Calu3 (cell line): ENCODE data around the gene CD44. TPM values are rescaled to one million over a fixed set of nuclear protein-coding genes. Genes with fewer than 3 reads are reported as not detected.

Experiments
- BruUV-seq: library from RNA; stranded (reverse); fragments of 400-500 nt; replicated peaks from 2 replicates; lab custom pipeline; 2021; lab: Mats Ljungman, UMichigan
- CTCF ChIA-PET: fragments of 300-600 bp; sonication (Branson Sonifier 250); formaldehyde crosslinking; loops from one replicate; lab custom pipeline; 2022; ENCODE audit warnings: antibody characterized with exemption; lab: Charles Lee
- DNase-seq: peaks from one replicate; pipeline ENCODE4 v3.0.0; 2022
- H3K27ac Mint-ChIP-seq: one replicate; pipeline ENCODE4 v1.8.0; 2022; ENCODE audit warnings: mixed read lengths; ENCODE audit not compliant: unreplicated experiment
- H3K27me3 Mint-ChIP-seq: one replicate; pipeline ENCODE4 v1.8.0; 2022; ENCODE audit warnings: mixed read lengths; ENCODE audit not compliant: unreplicated experiment
- H3K36me3 Mint-ChIP-seq: one replicate; pipeline ENCODE4 v1.8.0; 2022; ENCODE audit warnings: mild to moderate bottlenecking, moderate library complexity, mixed read lengths; ENCODE audit not compliant: insufficient read depth, unreplicated experiment
- H3K4me1 Mint-ChIP-seq: one replicate; pipeline ENCODE4 v1.8.0; 2022; ENCODE audit warnings: mild to moderate bottlenecking, low read depth, mixed read lengths; ENCODE audit not compliant: unreplicated experiment
- H3K4me3 Mint-ChIP-seq: one replicate; pipeline ENCODE4 v1.8.0; 2022; ENCODE audit warnings: mild to moderate bottlenecking, low read depth, moderate library complexity, mixed read lengths; ENCODE audit not compliant: unreplicated experiment
- H3K9me3 Mint-ChIP-seq: one replicate; pipeline ENCODE4 v1.8.0; 2022; ENCODE audit warnings: low read depth, mixed read lengths; ENCODE audit not compliant: unreplicated experiment
- intact Hi-C: fragments of 100-400 bp; cut with micrococcal nuclease; formaldehyde crosslinking; loops from one replicate; pipeline ENCODE4 v1.10.0; 2022; ENCODE audit not compliant: unreplicated experiment
- total RNA-seq: library from RNA; stranded (reverse); gene quantifications from 2 replicates; pipeline ENCODE4 v1.2.3, GENCODE V29; 2022
- TF ChIP-seq, protein P1 (sequence below): fragments of 200-600 bp; IDR thresholded peaks from one replicate; pipeline ENCODE4 v1.8.0; 2022; ENCODE audit warnings: antibody characterized with exemption; ENCODE audit not compliant: unreplicated experiment

The CD44 gene
- total RNA-seq, 1 experiment from 2014 or later = 1,189 TPM

DNA sequence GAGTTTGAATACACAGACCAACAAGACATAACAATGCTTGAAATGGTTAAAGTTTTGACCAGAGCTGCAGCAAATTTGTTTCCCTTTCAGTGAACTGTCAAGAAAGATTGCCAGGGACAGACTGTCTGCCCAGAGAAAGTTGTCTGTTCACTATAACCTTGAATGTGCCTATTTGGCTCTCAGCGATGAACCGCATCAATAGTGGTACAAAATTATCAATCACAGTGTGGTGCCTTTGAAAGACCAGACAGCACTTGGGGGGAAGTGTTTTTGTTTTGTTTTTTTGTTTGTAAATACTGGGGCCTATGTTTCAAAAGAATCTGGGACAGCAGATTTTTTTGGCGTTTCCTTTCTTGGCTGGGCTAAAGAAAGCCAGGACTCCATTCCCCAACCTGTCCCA lies 123.1 kb downstream of the CD44 start:
- intact Hi-C loops = no loop called here
- BruUV-seq = no TSS peak
- no peak for DNase-seq
- Mint-ChIP-seq H3K36me3 (no peaks in the 10 kb centered on the region), H3K27me3 (no peaks in the 10 kb centered on the region), H3K4me3 (no peak overlapping the region), H3K27ac (no peak overlapping the region), H3K9me3 (no peaks in the 10 kb centered on the region), H3K4me1 (peaks cover 8% of the 10 kb centered on the region)
- CTCF ChIA-PET = interaction anchor here (0.9 kb wide), 1 partner anchor 112 kb away, joined by 3 read pairs; no protein-coding TSS in a partner anchor
- TF ChIP-seq, protein P1, sequence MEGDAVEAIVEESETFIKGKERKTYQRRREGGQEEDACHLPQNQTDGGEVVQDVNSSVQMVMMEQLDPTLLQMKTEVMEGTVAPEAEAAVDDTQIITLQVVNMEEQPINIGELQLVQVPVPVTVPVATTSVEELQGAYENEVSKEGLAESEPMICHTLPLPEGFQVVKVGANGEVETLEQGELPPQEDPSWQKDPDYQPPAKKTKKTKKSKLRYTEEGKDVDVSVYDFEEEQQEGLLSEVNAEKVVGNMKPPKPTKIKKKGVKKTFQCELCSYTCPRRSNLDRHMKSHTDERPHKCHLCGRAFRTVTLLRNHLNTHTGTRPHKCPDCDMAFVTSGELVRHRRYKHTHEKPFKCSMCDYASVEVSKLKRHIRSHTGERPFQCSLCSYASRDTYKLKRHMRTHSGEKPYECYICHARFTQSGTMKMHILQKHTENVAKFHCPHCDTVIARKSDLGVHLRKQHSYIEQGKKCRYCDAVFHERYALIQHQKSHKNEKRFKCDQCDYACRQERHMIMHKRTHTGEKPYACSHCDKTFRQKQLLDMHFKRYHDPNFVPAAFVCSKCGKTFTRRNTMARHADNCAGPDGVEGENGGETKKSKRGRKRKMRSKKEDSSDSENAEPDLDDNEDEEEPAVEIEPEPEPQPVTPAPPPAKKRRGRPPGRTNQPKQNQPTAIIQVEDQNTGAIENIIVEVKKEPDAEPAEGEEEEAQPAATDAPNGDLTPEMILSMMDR = no peak

DNA sequence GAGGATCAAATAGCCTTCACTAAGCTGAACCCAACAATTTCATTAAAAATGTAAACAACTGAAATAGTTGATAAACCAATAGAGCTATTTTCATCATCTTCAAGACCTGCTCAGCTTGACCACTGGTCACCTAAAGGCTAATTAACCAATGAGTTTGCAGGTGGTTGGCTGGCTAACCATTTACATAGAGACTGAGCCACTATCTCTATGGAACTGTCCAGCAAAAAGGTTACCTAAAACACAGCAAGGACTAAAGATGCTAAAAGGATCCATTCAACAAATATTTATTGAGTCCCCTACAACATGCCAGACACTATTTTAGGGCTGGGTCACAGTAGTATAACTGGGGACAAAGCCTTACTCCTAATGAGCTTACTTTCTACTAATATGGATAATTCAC lies 123.8 kb downstream of the CD44 start:
- intact Hi-C loops = no loop called here
- H3K4me3 Mint-ChIP-seq = no peak overlapping the region
- TF ChIP-seq, protein P1 = no peak
- H3K27ac Mint-ChIP-seq = no peak overlapping the region
- H3K36me3 Mint-ChIP-seq = no peaks in the 10 kb centered on the region
- BruUV-seq = no TSS peak
- H3K27me3 Mint-ChIP-seq = no peaks in the 10 kb centered on the region
- DNase-seq = no peak
- no peaks in the 10 kb centered on the region for H3K9me3 Mint-ChIP-seq
- peaks cover 8% of the 10 kb centered on the region for H3K4me1 Mint-ChIP-seq
- CTCF ChIA-PET = no interaction called here

DNA sequence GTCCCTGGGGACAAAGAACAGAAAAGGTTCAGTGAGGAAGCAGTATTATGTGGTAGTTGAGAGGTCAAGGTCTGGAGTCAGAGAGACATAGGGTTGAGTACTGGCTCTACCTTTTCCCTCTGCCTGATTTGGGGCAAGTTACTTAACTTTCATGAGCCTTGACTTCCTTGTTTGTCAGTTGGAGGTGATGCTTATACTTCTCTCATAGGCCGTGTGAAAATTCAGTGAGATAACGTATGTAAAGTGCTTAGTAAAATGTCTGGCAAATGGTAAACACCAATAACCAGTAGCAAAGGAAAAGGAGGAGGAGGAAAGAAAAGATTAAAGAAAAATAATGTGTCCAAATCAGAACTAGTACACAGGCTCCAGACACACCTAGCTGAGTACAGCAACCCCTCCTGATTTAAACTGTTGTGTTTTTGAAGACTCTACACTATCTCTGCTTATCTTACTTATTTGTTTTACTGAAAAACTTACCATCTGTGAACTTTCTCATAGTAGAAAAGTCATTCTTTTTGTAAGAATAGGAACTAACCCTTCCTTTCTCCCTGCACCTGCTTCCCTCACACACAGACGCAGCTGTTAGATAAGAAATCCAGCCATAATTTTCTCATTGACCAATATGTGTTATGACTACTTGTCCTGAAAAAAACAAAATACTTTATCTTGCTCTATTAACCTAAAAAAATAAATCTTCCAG lies 126.9 kb downstream of the CD44 start:
- CTCF ChIA-PET = no interaction called here
- no peak for DNase-seq
- no peaks in the 10 kb centered on the region for H3K36me3 Mint-ChIP-seq
- no peaks in the 10 kb centered on the region for H3K27me3 Mint-ChIP-seq
- H3K4me1 Mint-ChIP-seq = no peaks in the 10 kb centered on the region
- no peaks in the 10 kb centered on the region for H3K9me3 Mint-ChIP-seq
- intact Hi-C loops = no loop called here
- BruUV-seq = no TSS peak
- no peak overlapping the region for H3K27ac Mint-ChIP-seq
- no peak overlapping the region for H3K4me3 Mint-ChIP-seq
- TF ChIP-seq, protein P1 = no peak

DNA sequence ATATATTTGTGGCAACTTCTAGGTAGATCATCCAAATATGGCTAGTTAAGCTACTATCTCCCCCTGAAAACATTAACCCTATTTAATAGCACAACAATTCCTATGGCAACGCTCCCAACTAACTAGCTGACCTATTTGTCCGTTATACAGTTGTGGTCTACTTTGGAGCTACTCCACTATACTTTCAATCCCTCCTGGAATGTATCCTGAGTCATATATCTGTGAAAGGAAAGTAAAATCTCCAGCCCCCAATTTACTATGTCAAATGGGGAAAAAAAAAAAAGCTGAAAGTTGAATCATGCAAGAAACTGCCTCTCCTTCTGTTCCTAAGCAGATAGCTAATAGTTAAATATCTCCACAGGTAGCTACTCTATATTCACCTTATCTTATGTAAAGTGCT lies 128.5 kb downstream of the CD44 start:
- no peaks in the 10 kb centered on the region for H3K36me3 Mint-ChIP-seq
- no TSS peak for BruUV-seq
- peaks cover 4% of the 10 kb centered on the region for H3K9me3 Mint-ChIP-seq
- intact Hi-C loops = no loop called here
- no peaks in the 10 kb centered on the region for H3K4me1 Mint-ChIP-seq
- no peak for DNase-seq
- no peaks in the 10 kb centered on the region for H3K27me3 Mint-ChIP-seq
- CTCF ChIA-PET = interaction anchor here (0.7 kb wide), 1 partner anchor 104 kb away, joined by 3 read pairs; no protein-coding TSS in a partner anchor
- TF ChIP-seq, protein P1 = no peak
- no peak overlapping the region for H3K27ac Mint-ChIP-seq
- H3K4me3 Mint-ChIP-seq = no peak overlapping the region
